ENCODE data around the gene RAD23A.
A peak's percentile ranks its signal among the peaks of the same experiment; 100 is the strongest.
"Not testable (repeated sequence)": the region's sequence is repeated elsewhere in the genome, so short reads cannot be mapped to it uniquely, and the experiment has no call there.

RAD23A gene

GRCh38 chr19:12938779-12939601 lies 6.7 kb upstream of the RAD23A start:
- peak; percentile 39 for DNase-seq

- no peak for DNase-seq
Measured at GRCh38 chr19:12939975-12940423, 5.7 kb upstream of the RAD23A start.

- no peak for DNase-seq
Measured at GRCh38 chr19:12940897-12941296, 4.8 kb upstream of the RAD23A start.

GRCh38 chr19:12943437-12944044 lies 2.1 kb upstream of the RAD23A start:
- no peak for DNase-seq

GRCh38 chr19:12944104-12944674 lies 1.5 kb upstream of the RAD23A start:
- DNase-seq: no peak

- DNase-seq: peak; percentile 54
Measured at GRCh38 chr19:12946092-12946721, 545 bp downstream of the RAD23A start.

- DNase-seq: no peak
Measured at GRCh38 chr19:12946731-12947496, 1.3 kb downstream of the RAD23A start.

GRCh38 chr19:12947702-12948611 lies 2.3 kb downstream of the RAD23A start:
- no peak for DNase-seq

- DNase-seq: no peak
Measured at GRCh38 chr19:12948612-12949362, 3.1 kb downstream of the RAD23A start.

- no peak for DNase-seq
Measured at GRCh38 chr19:12949363-12950283, 4.0 kb downstream of the RAD23A start.

GRCh38 chr19:12952050-12952449 lies 6.4 kb downstream of the RAD23A start:
- DNase-seq: not testable (repeated sequence)

GRCh38 chr19:12952488-12953137 lies 7.0 kb downstream of the RAD23A start:
- DNase-seq: no peak

GRCh38 chr19:12953138-12953798 lies 7.6 kb downstream of the RAD23A start:
- DNase-seq: no peak

- no peak for DNase-seq
Measured at GRCh38 chr19:12953799-12954611, 8.3 kb downstream of the RAD23A start.

GRCh38 chr19:12954612-12954962 lies 8.9 kb downstream of the RAD23A start:
- no peak for DNase-seq

- DNase-seq: not testable (repeated sequence)
Measured at GRCh38 chr19:12955575-12955974, 9.9 kb downstream of the RAD23A start.

- no peak for DNase-seq
Measured at GRCh38 chr19:12955996-12956395, 10.3 kb downstream of the RAD23A start.

All from stimulated activated CD4-positive, alpha-beta T cell treated with anti-CD3 and anti-CD28 coated beads, Interleukin-12 subunit alpha, Interleukin-12 subunit beta, amount 100 ng/mL, for 4 hours (primary cell).